ENCODE measurements around the gene TSPAN4. TPM values are rescaled to one million over a fixed set of nuclear protein-coding genes. Genes with fewer than 3 reads are reported as not detected.
A peak's percentile ranks its signal among the peaks of the same experiment; 100 is the strongest.

Gene TSPAN4
- total and polyA plus RNA-seq, 2 of the 13 experiments (the other 11 are each of a cell fraction or from before 2014, with no cell fraction given): 31.7 to 68.3 TPM

- TF ChIP-seq, protein P1, sequence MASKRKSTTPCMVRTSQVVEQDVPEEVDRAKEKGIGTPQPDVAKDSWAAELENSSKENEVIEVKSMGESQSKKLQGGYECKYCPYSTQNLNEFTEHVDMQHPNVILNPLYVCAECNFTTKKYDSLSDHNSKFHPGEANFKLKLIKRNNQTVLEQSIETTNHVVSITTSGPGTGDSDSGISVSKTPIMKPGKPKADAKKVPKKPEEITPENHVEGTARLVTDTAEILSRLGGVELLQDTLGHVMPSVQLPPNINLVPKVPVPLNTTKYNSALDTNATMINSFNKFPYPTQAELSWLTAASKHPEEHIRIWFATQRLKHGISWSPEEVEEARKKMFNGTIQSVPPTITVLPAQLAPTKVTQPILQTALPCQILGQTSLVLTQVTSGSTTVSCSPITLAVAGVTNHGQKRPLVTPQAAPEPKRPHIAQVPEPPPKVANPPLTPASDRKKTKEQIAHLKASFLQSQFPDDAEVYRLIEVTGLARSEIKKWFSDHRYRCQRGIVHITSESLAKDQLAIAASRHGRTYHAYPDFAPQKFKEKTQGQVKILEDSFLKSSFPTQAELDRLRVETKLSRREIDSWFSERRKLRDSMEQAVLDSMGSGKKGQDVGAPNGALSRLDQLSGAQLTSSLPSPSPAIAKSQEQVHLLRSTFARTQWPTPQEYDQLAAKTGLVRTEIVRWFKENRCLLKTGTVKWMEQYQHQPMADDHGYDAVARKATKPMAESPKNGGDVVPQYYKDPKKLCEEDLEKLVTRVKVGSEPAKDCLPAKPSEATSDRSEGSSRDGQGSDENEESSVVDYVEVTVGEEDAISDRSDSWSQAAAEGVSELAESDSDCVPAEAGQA (IDR thresholded peaks at IDR 0.05; ENCODE audit: low read depth): no peak
- TF ChIP-seq, protein P1 (CRISPR knock-in tag; IDR thresholded peaks at IDR 0.05; ENCODE audit: borderline replicate concordance): peak; percentile 60; the same call in 1 of the 2 replicates
- TF ChIP-seq NFKB2 (CRISPR knock-in tag; IDR thresholded peaks at IDR 0.05; ENCODE audit: borderline replicate concordance) (0 out of 2 replicates have a peak, but pooled peaks have one; percentile 7), SSRP1 (CRISPR knock-in tag; IDR thresholded peaks at IDR 0.05) (peak; percentile 23; the same call in 1 of the 2 replicates), PAF1 (CRISPR knock-in tag; IDR thresholded peaks at IDR 0.05) (0 out of 2 replicates have a peak, but pooled peaks have one; percentile 45), KDM2A (CRISPR knock-in tag; IDR thresholded peaks at IDR 0.05; ENCODE audit: borderline replicate concordance, low read depth) (peak; percentile 77; the same call in 1 of the 2 replicates), HOXA5 (CRISPR knock-in tag; IDR thresholded peaks at IDR 0.05) (0 out of 2 replicates have a peak, but pooled peaks have one; percentile 8), ZNF766 (CRISPR knock-in tag; IDR thresholded peaks at IDR 0.05; ENCODE audit: borderline replicate concordance) (peak; percentile 31; the same call in 1 of the 2 replicates), ZNF770 (CRISPR knock-in tag; IDR thresholded peaks at IDR 0.05) (peak; percentile 53), ZNF724P (CRISPR knock-in tag; IDR thresholded peaks at IDR 0.05; ENCODE audit: borderline replicate concordance) (peak; percentile 7; the same call in 1 of the 2 replicates), ZNF180 (CRISPR knock-in tag; IDR thresholded peaks at IDR 0.05; ENCODE audit: borderline replicate concordance, low read depth) (peak; percentile 83; the same call in 1 of the 2 replicates), ZNF790 (CRISPR knock-in tag; IDR thresholded peaks at IDR 0.05; ENCODE audit: borderline replicate concordance) (0 out of 2 replicates have a peak, but pooled peaks have one; percentile 27), ZNF768 (CRISPR knock-in tag; IDR thresholded peaks at IDR 0.05) (peak; percentile 0; the same call in 1 of the 2 replicates), REST (IDR thresholded peaks at IDR 0.05; ENCODE audit: borderline replicate concordance in 1 of 2, low read depth in 1 of 2, low read length in 2 of 2) (no peak), ZNF788 (CRISPR knock-in tag; IDR thresholded peaks at IDR 0.05; ENCODE audit: borderline replicate concordance) (no peak), RXRA (CRISPR knock-in tag; IDR thresholded peaks at IDR 0.05) (0 out of 2 replicates have a peak, but pooled peaks have one; percentile 8)
Measured at GRCh38 chr11:841981-842369, 677 bp upstream of the TSPAN4 start (continued).
